Natural killer cell (primary cell): ENCODE measurements around the gene DGCR8. TPM values are rescaled to one million over a fixed set of nuclear protein-coding genes. Genes with fewer than 3 reads are reported as not detected.
A peak's percentile ranks its signal among the peaks of the same experiment; 100 is the strongest.

Experiments used
- ATAC-seq, 3 donors: fragments of 150-1000 bp in 2 of 3; fragments of 200-7000 bp in 1 of 3; cut with Tn5 transposase; 1 replicate in 1 of 3; 2 replicates in 2 of 3; pipeline ENCODE4 v1.10.0; 2021; ENCODE audit warnings: mild to moderate bottlenecking in 2 of 3, moderate library complexity in 2 of 3
- DNase-seq, 2 donors: peaks; one replicate each; pipeline versions ENCODE4 v3.0.0 to v3.0.0-alpha.2; 2013 to 2021; ENCODE audit warnings: mixed read lengths in 1 of 2
- H3K27ac ChIP-seq: one replicate; pipeline ENCODE4 v1.5.1; 2013; ENCODE audit warnings: mild to moderate bottlenecking, low read length
- H3K27me3 ChIP-seq: one replicate; pipeline ENCODE4 v1.6.1; 2013; ENCODE audit warnings: low read length; ENCODE audit not compliant: control insufficient read depth, insufficient read depth
- H3K36me3 ChIP-seq: one replicate; pipeline ENCODE4 v1.6.1; 2013; ENCODE audit warnings: low read length; ENCODE audit not compliant: control insufficient read depth, insufficient read depth
- H3K4me1 ChIP-seq: one replicate; pipeline ENCODE4 v1.6.1; 2013; ENCODE audit warnings: low read length; ENCODE audit not compliant: control insufficient read depth, insufficient read depth
- H3K4me3 ChIP-seq: one replicate; pipeline ENCODE4 v1.5.1; 2013; ENCODE audit warnings: low read length
- H3K9me3 ChIP-seq: one replicate; pipeline ENCODE4 v1.6.1; 2013; ENCODE audit warnings: low read length; ENCODE audit not compliant: control insufficient read depth, insufficient read depth
- H3K27ac Mint-ChIP-seq, 2 donors: one replicate each; pipeline ENCODE4 v1.8.0; 2022; ENCODE audit warnings: mild to moderate bottlenecking in 2 of 2, mixed read lengths in 2 of 2, moderate library complexity in 1 of 2
- H3K27me3 Mint-ChIP-seq, 2 donors: one replicate each; pipeline ENCODE4 v1.8.0; 2022; ENCODE audit warnings: low read depth in 2 of 2, mixed read lengths in 2 of 2
- H3K36me3 Mint-ChIP-seq: one replicate; pipeline ENCODE4 v1.8.0; 2022; ENCODE audit warnings: mixed read lengths
- H3K4me1 Mint-ChIP-seq, 2 donors: one replicate each; pipeline ENCODE4 v1.8.0; 2022; ENCODE audit warnings: mixed read lengths in 2 of 2
- H3K4me3 Mint-ChIP-seq: one replicate; pipeline ENCODE4 v1.8.0; 2022; ENCODE audit warnings: mild to moderate bottlenecking, moderate library complexity, mixed read lengths
- H3K9me3 Mint-ChIP-seq, 2 donors: one replicate each; pipeline ENCODE4 v1.8.0; 2022; ENCODE audit warnings: mixed read lengths in 2 of 2
- CTCF ChIP-seq: fragments of 200-600 bp; IDR thresholded peaks from one replicate; pipeline ENCODE4 v1.8.0; 2022; ENCODE audit warnings: antibody characterized with exemption
- WGBS: methylation state at CpG from one replicate; pipeline ENCODE4 v1.1.7; 2013; ENCODE audit warnings: missing lambda C conversion rate; ENCODE audit not compliant: insufficient coverage; 5-methylcytosine and 5-hydroxymethylcytosine counted together
- intact Hi-C: fragments of 100-400 bp; cut with micrococcal nuclease; formaldehyde crosslinking; loops from one replicate; pipeline ENCODE4 v1.14.2; 2022
- total RNA-seq, 4 donors: library from RNA; stranded (reverse); fragments of 120-200 nt in 1 of 4; gene quantifications; one replicate each; pipeline versions ENCODE4 v1.2.3 to v1.2.4, GENCODE V29; 2013 to 2022

DGCR8 gene
- total RNA-seq, 3 donors from 2014 or later (not counting 1 experiment from before 2014, with no cell fraction given) = 45.3 to 64.7 (median 64.0) TPM

- Mint-ChIP-seq H3K9me3 (no peaks in the 10 kb centered on the region), H3K27me3 (no peaks in the 10 kb centered on the region), H3K4me1 (peaks cover 8 to 15% of the 10 kb centered on the region in 2 donors), H3K4me3 (no peak overlapping the region), H3K36me3 (no peaks in the 10 kb centered on the region), H3K27ac (no peak overlapping the region)
- peaks cover 55% of the 10 kb centered on the region for H3K36me3 ChIP-seq
- 97% methylated on average over 10 of the region's 10 CpGs for WGBS
- DNase-seq (no peak), ATAC-seq (no peak)
- no peak for TF ChIP-seq CTCF
- no peak overlapping the region for H3K4me3 ChIP-seq
- H3K27me3 ChIP-seq = no peaks in the 10 kb centered on the region
- H3K27ac ChIP-seq = no peak overlapping the region
- intact Hi-C loops = no loop called here
- peaks cover 19% of the 10 kb centered on the region for H3K4me1 ChIP-seq
- no peaks in the 10 kb centered on the region for H3K9me3 ChIP-seq
Observed at GRCh38 chr22:20106849-20107237, 26.8 kb downstream of the DGCR8 start.

GRCh38 chr22:20107471-20107901 lies 27.4 kb downstream of the DGCR8 start:
- Histone ChIP-seq H3K27ac (no peak overlapping the region), H3K4me3 (no peak overlapping the region), H3K36me3 (peaks cover 61% of the 10 kb centered on the region), H3K27me3 (no peaks in the 10 kb centered on the region), H3K9me3 (no peaks in the 10 kb centered on the region), H3K4me1 (peaks cover 26% of the 10 kb centered on the region)
- Mint-ChIP-seq H3K27me3 (no peaks in the 10 kb centered on the region), H3K27ac (no peak overlapping the region), H3K9me3 (no peaks in the 10 kb centered on the region), H3K4me1 (peaks cover 8 to 19% of the 10 kb centered on the region in 2 donors), H3K4me3 (no peak overlapping the region), H3K36me3 (no peaks in the 10 kb centered on the region)
- ATAC-seq (no peak), DNase-seq (no peak)
- no peak for TF ChIP-seq CTCF
- intact Hi-C loops = no loop called here
- 88% methylated on average over 7 of the region's 7 CpGs for WGBS

- H3K36me3 Mint-ChIP-seq = no peaks in the 10 kb centered on the region
- WGBS = 94% methylated on average over 13 of the region's 13 CpGs
- Histone ChIP-seq H3K4me3 (no peak overlapping the region), H3K27me3 (no peaks in the 10 kb centered on the region), H3K4me1 (peaks cover 33% of the 10 kb centered on the region), H3K27ac (no peak overlapping the region), H3K9me3 (no peaks in the 10 kb centered on the region), H3K36me3 (peaks cover 67% of the 10 kb centered on the region)
- no peak overlapping the region for H3K4me3 Mint-ChIP-seq
- H3K9me3 Mint-ChIP-seq = no peaks in the 10 kb centered on the region
- H3K27me3 Mint-ChIP-seq = no peaks in the 10 kb centered on the region
- DNase-seq = no peak
- H3K27ac Mint-ChIP-seq = peak overlapping the region in 1 of 2 donors; percentile 60
- ATAC-seq = no peak
- intact Hi-C loops = no loop called here
- H3K4me1 Mint-ChIP-seq = peaks cover 7 to 19% of the 10 kb centered on the region in 2 donors
- TF ChIP-seq CTCF = no peak
Observed at GRCh38 chr22:20107951-20108756, 28.1 kb downstream of the DGCR8 start.
